HepG2 (cell line): ENCODE measurements around the gene PAK1.

Source experiments
- CBX2 ChIP-seq, 2 experiments: fragments of 200-600 bp in 1 of 2; sonication (generic); formaldehyde crosslinking in 1 of 2; IDR thresholded peaks; 2 replicates each; pipeline versions ENCODE4 v1.7.0 to v1.8.1; 2018 to 2022; ENCODE audit warnings: low read depth in 2 of 2, low read length in 1 of 2, mild to moderate bottlenecking in 1 of 2, missing genetic modification reagents in 1 of 2
- CTCF ChIP-seq: sonication (generic); formaldehyde crosslinking; IDR thresholded peaks from 2 replicates; pipeline ENCODE4 v1.5.0; 2020; ENCODE audit warnings: mild to moderate bottlenecking, missing genetic modification reagents, moderate library complexity
- DPF2 ChIP-seq: sonication (generic); formaldehyde crosslinking; IDR thresholded peaks from 2 replicates; pipeline ENCODE4 v1.4.0; 2020; ENCODE audit warnings: mild to moderate bottlenecking, low read depth, missing genetic modification reagents, borderline replicate concordance
- KAT7 ChIP-seq: IDR thresholded peaks from 2 replicates; pipeline ENCODE4 v1.6.1; 2018; ENCODE audit warnings: borderline replicate concordance, missing compliant biosample characterization
- NFATC3 ChIP-seq: sonication (generic); formaldehyde crosslinking; IDR thresholded peaks from 2 replicates; pipeline ENCODE4 v1.5.1; 2020; ENCODE audit warnings: mild to moderate bottlenecking, missing genetic modification reagents
- UBTF ChIP-seq: sonication (generic); formaldehyde crosslinking; IDR thresholded peaks from 2 replicates; pipeline ENCODE4 v1.4.0; 2020; ENCODE audit warnings: mild to moderate bottlenecking, missing genetic modification reagents
- YEATS2 ChIP-seq: sonication (generic); formaldehyde crosslinking; IDR thresholded peaks from 2 replicates; pipeline ENCODE4 v1.4.0; 2020; ENCODE audit warnings: missing genetic modification reagents, borderline replicate concordance
- ZNF557 ChIP-seq: sonication (generic); formaldehyde crosslinking; IDR thresholded peaks from 2 replicates; pipeline ENCODE4 v1.4.0; 2020; ENCODE audit warnings: missing genetic modification reagents
- ZNF619 ChIP-seq: sonication (generic); formaldehyde crosslinking; IDR thresholded peaks from 2 replicates; pipeline ENCODE4 v1.4.0; 2020; ENCODE audit warnings: mild to moderate bottlenecking, missing genetic modification reagents
- ZZZ3 ChIP-seq: sonication (generic); formaldehyde crosslinking; IDR thresholded peaks from 2 replicates; pipeline ENCODE4 v1.4.0; 2020; ENCODE audit warnings: missing genetic modification reagents, mild to moderate bottlenecking, borderline replicate concordance

- TF ChIP-seq UBTF (CRISPR knock-in tag), result no peak
- no peak for TF ChIP-seq CTCF
- TF ChIP-seq DPF2, result no peak
- no peak for TF ChIP-seq KAT7
- no peak for TF ChIP-seq ZNF619 (CRISPR knock-in tag)
- TF ChIP-seq YEATS2 (CRISPR knock-in tag), result no peak
- no peak for TF ChIP-seq CBX2 (IDR thresholded peaks at IDR 0.05; ENCODE audit: low read depth, low read length)
- no peak for TF ChIP-seq CBX2 (CRISPR knock-in tag; IDR thresholded peaks at IDR 0.05; ENCODE audit: low read depth)
- TF ChIP-seq NFATC3 (CRISPR knock-in tag), result no peak
- TF ChIP-seq ZZZ3 (CRISPR knock-in tag), result no peak
- no peak for TF ChIP-seq ZNF557 (CRISPR knock-in tag)
Observed at GRCh38 chr11:77387701-77388100, 86.2 kb downstream of the PAK1 start.
